ENCODE data around the gene POLR2M. TPM values are rescaled to one million over a fixed set of nuclear protein-coding genes. Genes with fewer than 3 reads are reported as not detected.

Gene POLR2M
- total RNA-seq, 2 donors from 2014 or later: 45.6 to 51.2 TPM

DNA sequence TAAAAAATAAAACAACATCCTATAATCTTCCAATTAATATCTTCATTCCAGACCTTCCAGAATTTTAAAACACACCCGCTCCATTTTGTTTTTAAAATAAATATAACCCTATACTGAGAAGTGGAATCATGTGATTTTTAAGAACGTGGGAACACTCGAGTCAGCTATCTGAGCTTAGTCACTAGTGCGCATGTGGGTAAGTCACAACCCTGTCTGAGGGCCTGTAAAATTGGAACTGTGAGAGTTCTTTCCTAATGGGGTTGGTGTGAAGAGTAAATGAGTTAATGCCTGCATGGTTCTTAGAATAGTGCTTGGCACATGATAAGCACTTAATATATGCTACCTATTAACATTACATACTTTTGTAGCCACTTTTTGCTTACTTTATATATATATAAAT is 19.9 kb upstream of the POLR2M start:
- DNase-seq: no peak
- intact Hi-C loops (cut with DNase I): no loop called here
- peak; percentile 75 to 76 for ATAC-seq

DNA sequence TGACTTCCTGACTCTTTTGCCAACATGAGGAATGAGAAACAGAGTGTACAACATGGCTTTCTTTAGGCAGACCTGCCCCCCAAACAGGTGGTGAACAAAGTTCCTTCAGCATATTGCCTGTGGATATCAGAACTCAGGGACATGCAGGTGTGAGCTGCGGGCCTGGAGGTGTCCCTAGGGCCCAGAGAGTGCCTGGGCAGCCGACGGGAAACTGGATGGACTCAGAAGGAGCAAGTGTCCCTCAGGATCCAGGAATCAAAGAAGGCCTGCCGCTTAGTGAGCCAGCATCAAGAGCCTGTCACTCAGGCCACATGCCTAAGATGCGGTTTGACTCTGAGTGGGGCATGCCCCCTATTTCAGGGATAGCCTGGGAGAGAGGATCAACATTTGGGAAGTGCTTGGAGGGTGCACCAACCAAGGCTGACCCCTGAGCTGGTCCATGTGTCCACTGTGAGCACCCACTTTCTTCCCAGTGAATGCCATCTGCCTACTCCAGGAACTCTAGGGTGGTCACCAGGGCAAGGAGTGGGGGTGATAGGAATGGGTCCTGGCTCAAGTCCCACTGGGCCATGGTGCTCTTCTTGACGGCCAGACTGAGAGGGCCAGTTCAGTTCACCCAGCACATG is 16.1 kb upstream of the POLR2M start:
- peak; percentile 19 to 20 for ATAC-seq
- no peak for DNase-seq
- intact Hi-C loops (cut with DNase I): no loop called here

DNA sequence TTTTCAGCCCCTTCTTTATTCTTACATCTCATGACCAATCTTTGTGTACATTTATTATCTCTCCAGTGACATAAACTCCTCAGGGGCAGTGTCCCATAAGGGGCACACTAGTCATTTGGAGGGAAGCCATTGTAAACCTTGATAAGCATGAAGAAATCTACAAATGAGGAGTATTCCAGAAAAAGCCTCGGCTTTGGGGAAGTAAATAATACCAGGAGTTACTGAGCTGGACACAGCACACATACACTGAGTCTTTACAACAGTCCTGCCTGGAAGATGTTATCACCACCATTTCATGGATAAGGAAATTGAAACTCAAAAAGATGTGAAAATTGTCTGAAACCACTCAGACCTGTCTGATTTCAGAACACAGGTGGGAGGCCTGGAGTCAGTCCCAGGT is 15.4 kb upstream of the POLR2M start:
- no peak for DNase-seq
- ATAC-seq: peak; percentile 20 to 28
- intact Hi-C loops (cut with DNase I): no loop called here

DNA sequence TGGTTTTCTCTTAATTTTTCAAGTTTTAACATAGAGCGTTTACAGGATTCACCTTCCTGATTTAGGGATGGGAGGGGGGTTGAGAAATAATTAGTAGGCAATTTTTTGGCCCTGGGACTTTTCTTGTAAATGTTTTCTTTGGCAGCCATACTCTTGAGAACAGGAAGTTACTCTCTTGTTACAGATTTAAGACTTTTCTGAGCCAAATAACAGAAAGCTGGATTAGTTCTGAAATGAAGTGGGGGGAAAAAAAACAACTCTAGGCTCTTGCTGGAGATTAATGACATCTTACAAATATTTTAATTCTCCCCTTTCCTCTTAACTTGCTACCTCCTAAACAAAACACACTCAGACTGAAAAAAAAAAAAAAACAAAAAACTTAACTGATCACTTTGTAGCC is 13.8 kb upstream of the POLR2M start:
- intact Hi-C loops (cut with DNase I): no loop called here
- ATAC-seq: peak in 1 of 2 donors; percentile 5
- DNase-seq: no peak

DNA sequence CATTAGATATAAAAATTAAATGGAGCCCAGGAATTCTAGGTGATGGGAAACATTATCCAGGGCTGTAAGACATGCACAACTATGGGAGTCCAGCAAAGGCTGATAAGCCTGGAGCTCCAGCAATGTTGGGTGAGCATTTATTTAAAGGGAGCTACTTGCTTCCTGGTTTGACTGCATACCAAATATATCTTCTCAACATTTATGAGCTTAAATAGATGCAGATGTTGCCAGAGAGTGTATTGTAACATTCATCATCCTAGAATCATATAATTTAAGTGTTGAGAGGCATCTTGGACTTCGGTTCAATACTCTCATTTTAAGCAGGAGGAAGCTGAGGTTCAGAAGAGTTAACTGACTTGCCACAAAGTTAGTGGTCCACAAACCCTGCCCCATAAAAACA is 12.2 kb upstream of the POLR2M start:
- no peak for ATAC-seq
- intact Hi-C loops (cut with DNase I): no loop called here

DNA sequence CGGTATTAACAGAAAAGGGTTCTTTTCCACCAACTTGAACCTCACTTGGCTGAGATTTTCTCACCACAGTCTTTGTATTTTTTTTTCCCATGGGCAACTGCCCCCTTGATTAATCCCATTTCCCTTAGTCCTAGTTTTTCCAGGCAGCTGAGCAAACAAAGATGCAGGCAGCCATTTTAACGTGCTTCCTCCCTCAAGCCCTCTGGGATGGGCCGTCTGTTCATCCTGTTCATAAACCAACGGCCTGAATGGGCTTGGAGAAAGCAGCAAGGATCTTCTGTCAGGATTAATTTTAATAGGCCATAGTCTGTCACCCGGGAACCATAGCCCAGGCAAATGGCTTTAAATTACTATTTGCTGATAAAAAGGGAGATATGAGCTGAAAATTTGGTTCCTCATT is 10.4 kb upstream of the POLR2M start:
- ATAC-seq (no peak), DNase-seq (no peak)
- intact Hi-C loops (cut with DNase I): no loop called here

More for the DNA sequence above, 12.2 kb upstream of the POLR2M start:
- DNase-seq: no peak

DNA sequence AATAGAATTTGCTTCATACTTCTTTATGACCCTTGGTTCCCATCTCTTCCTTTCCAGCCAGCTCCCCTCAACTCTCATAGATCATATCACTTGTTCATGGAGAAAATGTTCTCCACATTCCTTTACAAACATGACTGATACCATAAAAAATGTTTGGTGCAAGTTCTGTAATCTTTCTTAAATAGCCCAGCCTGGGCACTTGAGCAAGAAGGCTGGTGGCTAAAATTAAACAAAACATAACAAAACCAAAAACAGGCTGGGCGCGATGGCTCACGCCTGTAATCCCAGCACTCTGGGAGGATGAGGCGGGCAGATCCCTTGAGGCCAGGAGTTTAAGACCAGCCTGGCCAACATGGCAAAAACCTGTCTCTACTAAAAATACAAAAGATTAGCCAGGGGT is 8.9 kb upstream of the POLR2M start:
- ATAC-seq (no peak), DNase-seq (no peak)
- intact Hi-C loops (cut with DNase I): no loop called here

DNA sequence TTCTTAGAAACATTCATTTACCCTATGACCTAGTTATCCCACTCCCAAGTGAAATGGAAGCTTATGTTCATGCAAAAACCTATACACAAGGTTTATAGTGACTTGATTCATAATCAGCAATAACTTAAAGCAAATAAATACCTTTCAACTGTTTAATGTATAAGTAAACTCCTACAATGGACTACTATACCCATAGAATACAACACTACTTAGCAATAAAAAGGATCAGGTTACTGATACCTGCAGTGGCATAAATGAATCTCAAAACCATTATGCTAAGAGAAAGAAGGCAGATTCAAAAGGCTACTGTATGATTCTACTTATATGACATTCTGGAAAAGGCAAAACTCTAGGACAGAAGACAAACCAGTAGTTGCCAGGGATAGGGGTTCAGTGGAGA is 8.3 kb upstream of the POLR2M start:
- no peak for DNase-seq
- no peak for ATAC-seq
- intact Hi-C loops (cut with DNase I): no loop called here

DNA sequence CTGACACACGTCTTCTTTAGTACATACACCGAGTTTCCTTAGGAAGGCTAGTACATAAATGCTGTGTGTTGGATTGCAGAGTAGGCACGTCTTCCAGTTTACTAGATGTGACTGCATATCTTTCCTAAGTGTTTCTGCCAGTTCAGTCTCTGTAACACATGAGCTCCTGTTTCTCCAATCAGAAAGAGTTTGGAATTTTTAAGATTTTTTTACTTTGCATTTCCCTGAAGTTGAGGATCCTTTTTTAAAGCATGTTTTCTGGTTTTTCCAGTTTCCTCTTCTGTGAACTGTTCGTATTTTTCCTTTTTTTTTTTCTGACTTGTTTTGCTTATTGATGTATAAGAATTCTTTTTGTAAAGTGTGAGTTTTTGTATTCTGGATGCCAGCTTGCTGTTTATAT is 7.5 kb upstream of the POLR2M start:
- ATAC-seq (no peak), DNase-seq (no peak)
- intact Hi-C loops (cut with DNase I): no loop called here

DNA sequence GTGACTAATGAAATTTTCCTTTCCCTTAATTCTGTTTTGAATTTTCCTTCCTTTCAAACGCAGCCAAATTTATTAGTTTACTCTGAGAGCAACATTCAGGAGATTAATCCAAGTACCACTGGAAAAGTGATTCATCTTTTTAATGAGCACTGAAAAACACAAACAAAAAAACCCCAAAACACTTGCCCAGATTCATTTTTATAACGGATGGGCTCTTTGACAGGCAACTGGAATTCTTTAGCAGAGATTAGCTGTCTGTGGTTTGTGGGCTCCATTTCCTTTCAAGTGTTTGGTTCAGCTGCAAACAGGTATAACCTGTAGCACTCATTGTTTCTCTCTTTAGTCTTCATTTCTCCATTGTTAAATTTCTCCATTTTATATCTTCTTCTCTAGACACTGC is 3.1 kb upstream of the POLR2M start:
- DNase-seq (no peak), ATAC-seq (no peak)
- intact Hi-C loops (cut with DNase I): no loop called here

DNA sequence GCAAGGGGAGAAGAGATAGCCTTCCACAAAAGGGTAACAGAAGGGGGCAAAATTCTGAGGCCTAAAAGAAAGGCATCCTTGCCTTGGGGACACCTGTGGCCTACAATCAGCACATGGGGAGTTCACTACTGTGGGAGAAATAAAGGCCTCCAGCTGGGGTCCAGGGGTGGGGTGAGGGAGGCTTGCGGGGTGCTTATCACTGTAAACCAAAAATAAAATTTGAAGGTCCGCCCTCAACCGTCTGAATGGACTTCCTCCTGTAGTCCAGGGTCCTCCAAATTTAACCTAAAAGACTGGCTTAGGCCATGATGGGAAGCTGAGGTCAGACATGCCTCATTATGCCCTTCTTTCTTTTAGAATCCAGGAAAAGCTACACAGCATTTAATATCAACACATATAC is 2.1 kb upstream of the POLR2M start:
- intact Hi-C loops (cut with DNase I): no loop called here
- DNase-seq: no peak
- ATAC-seq: no peak

DNA sequence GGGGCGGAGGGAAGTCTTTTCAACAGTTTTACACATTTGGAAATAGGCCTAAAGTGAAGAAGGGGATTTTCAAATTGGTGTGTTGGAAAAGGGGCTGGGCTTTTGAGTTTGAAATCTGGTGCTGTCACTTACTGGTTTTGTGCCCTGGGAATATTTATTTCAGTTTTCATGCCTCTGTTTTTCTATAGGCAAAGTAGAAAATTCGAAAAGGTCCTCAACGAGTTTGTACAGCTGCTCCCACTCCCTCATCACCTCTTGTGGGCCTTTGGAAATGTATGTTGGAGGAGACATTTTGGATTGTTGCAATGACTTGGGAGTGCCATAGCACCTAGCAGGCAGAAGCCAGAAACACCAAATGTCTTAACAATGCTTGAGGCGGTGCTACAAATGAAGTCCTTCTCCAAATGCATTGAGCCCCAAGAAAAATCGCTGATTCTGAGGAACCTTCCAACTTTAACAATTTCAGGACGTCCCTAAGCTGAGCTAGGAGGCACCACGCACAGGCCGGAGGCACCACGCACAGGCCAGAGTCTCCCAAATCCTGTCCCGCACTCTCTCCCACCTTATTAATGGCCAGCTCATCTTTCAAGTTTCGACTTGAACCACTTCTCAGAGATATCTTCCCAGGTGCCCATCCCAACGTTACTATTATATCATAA is 639 bp upstream of the POLR2M start:
- ATAC-seq: peak in 1 of 2 donors; percentile 6
- intact Hi-C loops (cut with DNase I): loop anchor here in 1 of 2 donors (5.0 kb wide), 1 partner anchor 144 kb away; no protein-coding TSS in a partner anchor
- DNase-seq: no peak

DNA sequence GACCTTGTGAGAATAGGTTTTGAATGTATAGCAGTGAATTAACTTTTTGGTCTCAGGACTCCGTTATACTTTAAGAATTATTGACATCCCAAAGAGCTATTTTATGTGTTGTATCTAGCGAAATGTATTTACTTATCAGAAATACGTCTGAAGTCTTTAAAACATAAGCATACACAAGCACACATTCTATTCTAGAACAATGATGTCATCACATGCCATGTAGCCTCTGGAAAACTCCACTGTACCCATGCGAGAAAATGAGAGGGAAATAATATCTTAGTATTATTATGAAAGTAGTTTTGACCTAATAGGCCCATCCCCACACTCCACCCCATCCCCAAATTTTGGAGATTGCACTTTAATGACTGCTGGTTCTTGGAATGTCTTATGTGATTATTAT is 1.5 kb downstream of the POLR2M start:
- intact Hi-C loops (cut with DNase I): loop anchor here in 1 of 2 donors (5.0 kb wide), 1 partner anchor 146 kb away; no protein-coding TSS in a partner anchor
- no peak for ATAC-seq
- no peak for DNase-seq

DNA sequence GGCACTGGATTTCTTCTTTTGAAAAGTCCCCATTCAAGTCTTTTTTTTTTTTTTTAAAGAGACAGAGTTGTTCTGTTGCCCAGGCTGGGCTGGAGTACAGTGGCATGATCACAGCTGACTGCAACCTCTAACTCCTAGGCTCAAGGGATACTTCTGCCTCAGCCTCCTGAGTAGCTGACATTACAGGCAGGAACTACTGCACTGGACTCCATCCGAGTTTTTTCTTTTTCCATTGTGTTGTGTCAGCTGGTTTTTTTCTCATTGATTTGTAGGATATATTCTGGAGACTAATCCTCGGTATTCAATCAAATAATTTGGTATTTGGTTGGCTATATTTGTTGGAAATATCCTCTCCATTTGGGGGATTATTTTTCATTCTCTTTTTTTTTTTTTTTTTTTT is 11.8 kb downstream of the POLR2M start:
- intact Hi-C loops (cut with DNase I): no loop called here
- no peak for DNase-seq
- ATAC-seq: no peak

DNA sequence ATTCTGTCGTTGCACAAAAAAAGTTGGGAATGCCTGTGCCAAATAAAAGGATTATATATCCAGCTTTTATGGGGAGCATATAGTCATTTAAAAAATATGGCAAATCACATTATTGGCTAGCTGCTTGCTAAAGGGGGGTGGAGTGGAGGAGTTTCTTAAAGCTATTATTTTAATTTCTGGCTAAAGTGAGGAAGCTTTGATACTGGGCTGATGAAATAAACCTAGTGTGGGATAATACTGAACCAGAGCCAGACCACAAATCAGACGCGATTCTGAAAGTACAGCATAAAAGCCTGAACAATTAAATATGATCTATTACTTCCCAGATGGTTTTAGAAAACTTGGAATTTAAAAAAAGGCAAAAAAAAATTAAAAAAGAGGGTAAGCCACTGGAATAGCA is 14.4 kb downstream of the POLR2M start:
- intact Hi-C loops (cut with DNase I): no loop called here
- DNase-seq (no peak), ATAC-seq (no peak)

DNA sequence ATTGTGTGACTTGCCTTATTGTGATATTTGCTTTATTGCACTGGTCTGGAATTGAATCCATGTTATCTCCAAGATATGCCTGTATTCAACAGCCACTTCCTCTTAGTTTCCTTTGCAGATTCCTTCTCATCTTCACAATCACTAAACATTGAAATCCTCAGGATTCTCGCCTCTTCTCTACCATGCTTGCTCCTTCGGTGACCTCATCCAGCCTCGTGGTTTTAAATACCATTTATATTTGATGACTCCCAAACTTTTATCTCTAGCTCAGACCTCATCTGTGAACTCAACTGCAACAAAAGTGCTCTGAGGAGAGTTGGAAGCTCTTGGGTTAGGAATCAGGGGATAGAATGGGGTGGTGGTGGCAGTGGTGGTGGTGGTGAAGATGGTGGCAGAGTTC is 19.9 kb downstream of the POLR2M start:
- intact Hi-C loops (cut with DNase I): no loop called here
- ATAC-seq: no peak
- DNase-seq: no peak

DNA sequence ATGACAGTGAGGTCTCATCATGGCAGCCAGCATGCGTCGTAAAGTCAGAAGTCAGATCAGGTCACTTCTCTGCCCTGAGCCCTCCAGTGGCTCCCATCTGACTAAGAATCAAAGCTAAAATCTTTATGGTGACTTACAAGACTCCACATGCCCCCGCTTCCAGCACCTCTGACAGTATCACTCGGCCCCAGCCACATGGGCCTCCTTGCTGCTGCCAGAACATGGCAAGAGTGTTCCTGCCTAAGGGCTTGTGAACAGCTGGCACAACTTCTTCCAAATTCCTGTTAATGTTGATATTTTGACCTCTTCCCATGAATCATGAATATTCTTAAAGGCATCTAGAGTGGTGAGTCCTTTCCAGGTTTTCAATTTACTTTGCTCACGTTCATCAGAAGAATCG is 20.5 kb downstream of the POLR2M start:
- DNase-seq: no peak
- no peak for ATAC-seq
- intact Hi-C loops (cut with DNase I): no loop called here

DNA sequence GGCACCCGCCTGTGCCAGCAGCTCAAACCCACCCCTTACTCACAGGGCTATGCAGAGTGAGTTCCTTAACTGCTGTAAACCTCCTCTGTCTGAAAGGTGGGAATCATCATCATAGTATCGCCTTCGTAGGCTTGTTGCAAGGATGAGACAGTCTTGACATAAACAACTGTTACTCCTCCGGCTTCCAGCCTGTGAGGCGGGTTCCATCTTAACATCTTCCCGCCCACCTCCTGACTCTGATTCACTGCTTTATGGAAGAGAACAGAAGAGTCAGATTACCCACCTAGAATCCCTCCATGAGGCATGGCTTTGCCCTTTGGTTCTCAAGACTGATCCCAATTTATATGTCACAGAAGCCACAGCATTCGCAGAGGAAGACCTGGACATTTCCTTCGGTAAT is 21.9 kb downstream of the POLR2M start:
- DNase-seq: no peak
- intact Hi-C loops (cut with DNase I): no loop called here
- no peak for ATAC-seq

DNA sequence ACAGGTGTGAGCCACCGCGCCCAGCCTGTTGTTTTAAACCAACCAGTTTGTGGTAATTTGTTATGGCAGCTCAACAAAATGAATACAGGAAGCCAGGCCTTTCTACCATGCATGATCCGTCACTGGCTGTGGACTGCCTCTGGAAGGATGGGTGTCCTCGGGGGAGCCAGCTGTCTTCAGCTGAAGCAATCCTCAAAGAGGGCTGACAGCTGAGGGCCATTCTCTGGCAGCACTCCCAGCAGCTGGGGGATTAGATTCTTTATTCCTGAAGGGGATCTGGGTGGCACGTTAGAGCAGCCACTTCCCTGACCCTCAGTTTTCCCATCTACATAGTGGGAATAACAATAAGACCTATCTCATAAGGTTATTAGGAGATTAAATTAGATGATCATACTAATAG is 24.4 kb downstream of the POLR2M start:
- intact Hi-C loops (cut with DNase I): loop anchor here in 1 of 2 donors (5.0 kb wide), 2 partner anchors 341 to 451 kb away; no protein-coding TSS in a partner anchor
- DNase-seq: no peak
- ATAC-seq: no peak

DNA sequence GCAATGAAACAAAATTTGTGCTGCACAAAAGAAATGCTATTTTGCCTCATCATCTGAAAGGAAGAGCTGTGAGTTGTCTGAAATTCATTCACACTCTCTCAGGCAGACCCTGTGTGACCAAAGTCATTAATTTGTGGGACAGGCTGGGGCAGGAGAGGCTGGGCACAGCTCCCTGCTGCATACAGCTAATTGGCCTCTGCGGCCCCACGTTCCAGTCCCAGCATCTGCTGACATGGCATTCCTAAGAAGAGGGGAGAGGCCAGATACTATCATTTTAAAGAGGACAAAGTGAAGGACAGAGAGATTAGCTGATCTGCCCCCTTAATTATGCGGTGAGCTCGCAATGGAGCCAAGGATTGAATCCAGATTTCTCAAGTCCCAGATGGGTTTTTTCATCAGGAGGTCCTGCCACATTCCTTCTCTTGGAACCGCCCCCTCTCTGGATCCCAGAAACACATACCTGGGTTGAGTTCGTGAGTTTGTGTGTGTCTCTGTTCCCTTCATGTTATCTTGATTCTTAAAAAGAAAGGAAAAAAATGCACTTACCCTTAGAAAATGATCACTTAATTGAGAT is 25.1 kb downstream of the POLR2M start:
- intact Hi-C loops (cut with DNase I): loop anchor here in 1 of 2 donors (5.0 kb wide), 2 partner anchors 341 to 451 kb away; no protein-coding TSS in a partner anchor
- DNase-seq: no peak
- ATAC-seq: no peak
